HG03565 (cell line): ENCODE measurements around the gene EPS15.
A peak's percentile ranks its signal among the peaks of the same experiment; 100 is the strongest.
"Not testable (repeated sequence)": the region's sequence is repeated elsewhere in the genome, so short reads cannot be mapped to it uniquely, and the experiment has no call there.

Experiments
- ATAC-seq: cut with Tn5 transposase; IDR thresholded peaks from one replicate; pipeline ENCODE4 v1.9.1; 2021; ENCODE audit warnings: mild to moderate bottlenecking, moderate library complexity; ENCODE audit not compliant: unreplicated experiment

EPS15 gene

DNA sequence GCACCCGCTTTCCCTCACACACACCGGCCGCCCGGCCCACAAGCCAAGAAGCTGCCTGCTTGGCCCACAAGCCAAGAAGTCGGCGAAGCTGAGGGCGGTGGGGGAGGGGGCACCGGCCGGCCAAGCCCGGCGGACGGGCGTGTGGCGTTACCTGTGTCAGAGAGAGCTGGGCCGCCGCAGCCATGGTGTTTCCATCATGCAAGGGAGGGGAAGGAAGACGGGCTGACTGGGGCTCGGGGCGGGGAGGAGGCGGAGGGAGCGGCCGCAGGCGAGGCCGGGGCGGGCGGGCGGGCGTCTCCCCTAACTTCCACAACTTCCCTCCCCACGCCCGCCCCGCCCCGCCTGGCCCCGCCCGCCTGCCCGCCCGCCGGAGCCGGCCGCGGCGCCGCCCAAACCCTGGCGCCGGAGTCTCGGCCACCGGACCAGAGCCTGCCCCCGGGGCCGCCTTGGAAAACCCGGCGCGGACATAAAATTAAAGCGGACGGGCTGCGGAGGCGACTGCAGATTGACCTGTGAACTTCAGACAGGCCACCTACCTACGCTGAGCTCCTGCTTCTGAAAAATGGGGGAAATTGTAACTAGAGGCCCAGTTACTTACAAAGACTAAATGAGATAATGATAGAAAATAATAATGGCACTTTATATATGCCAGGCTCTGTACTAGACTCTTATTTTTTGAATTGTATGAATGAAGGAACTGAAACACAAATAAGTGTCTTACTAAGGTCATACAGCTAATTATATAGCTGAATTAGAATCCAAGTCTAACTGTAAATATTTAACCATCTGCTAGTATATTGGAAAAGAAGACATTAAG, at the start of gene EPS15:
Gene EPS15, minus strand, starts transcription at position 219 of the 817 bp plus-strand sequence. Its CDS starts 35 bp downstream, at position 184.
- peak; percentile 32 for ATAC-seq

DNA sequence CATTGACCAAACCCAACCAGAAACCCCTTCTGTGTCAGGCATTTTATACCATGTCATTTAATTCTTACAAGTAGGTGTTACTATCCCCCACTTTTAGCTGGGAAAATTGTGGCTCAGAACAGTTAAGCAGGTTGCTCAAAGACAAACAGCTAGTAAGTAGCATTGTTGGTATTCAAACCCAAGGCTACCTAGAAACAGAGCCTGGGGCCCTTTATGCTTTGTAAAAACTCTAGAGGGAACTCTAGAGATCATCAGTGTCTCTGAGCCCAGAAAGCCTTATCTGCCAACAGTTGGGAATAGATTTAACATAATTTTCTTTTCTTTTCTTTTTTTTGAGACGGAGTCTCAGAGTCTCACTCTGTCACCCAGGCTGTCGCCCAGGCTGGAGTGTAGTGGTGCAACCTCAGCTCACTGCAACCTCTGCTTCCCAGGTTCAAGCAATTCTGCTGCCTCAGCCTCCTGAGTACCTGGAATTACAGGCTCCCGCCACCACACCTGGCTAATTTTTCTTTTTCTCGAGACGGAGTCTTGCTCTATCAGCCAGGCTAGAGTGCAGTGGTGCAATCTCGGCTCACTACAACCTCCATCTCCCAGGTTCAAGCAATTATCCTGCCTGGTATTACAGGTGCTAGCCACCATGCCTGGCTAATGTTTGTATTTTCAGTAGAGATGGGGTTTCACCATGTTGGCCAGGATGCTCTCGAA, 49.3 kb upstream of the EPS15 start:
- ATAC-seq, result no peak

DNA sequence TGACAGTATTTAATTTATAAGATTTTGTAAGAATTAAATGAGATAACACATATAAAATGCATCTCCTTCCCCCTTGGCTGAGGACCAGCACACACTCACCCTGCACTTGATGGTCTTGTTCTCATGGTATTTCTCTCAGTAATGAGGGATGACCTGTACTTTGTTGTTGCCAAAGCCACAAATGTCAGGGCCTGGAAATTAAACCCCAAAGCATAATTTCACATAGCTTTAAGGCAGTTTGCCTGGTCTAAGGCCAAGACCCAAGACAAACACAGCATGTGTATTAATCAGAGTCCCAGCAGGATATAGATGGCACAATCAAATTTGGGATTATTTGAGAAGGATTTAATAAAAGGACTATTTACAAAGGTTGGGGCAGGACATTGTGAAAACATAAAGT, 48.6 kb upstream of the EPS15 start:
- no peak for ATAC-seq

DNA sequence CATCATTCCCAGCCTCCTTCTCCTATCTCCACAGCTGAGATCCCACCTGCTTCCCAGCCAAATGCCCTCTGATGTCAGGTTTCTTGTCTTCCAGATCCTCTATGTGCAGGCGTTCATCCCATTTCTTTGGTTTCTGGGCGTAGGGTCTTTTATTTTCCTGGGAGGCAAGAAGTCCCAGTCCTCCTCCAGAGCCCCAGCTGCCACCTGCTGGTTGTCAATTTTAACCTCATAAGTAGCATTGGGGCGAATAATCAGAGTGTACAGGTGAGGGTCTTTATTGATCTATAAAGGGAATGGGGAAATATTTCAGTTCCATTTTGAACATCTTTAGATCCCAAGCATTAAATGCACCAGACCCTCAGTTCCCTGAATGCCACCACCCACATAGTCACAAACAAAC, 47.2 kb upstream of the EPS15 start:
- ATAC-seq, result no peak

DNA sequence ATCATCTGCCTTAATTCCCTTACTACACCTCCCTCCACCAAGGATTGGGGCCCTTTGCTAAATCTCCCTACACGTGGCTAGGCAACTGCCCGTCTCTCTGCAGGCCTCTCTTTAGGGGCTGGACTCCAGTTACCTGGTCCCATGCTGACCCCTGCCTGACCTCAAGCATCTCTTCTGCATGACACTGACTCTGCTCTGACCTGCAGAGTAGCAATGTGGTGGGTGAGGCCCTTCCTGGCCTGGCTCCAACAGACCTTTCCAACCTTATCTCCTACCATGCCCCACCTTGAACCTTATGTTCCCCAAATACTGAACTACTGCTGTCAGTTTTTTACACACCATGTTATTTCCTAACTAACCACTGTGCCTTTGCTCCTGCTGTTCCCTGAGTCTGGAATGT, 45.9 kb upstream of the EPS15 start:
- ATAC-seq, result no peak

DNA sequence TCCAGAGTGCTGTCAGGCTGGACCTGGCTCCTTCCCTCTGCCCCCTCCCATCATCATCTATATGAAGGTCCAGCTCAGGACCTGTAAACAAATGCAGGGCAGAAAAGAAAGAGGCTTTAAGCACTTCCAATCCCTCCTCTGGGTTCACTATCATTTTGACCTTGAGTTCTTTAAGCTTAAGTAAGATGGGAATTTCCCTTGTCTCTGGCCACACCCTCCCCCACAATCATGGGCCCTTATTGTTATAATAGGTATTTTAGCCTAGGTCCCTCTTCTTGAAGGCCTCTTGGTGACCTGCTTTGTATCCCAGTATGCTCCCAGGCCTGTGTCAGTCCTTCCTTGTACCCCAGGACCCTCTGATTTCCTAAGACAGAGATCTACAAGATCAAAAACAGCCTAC, 45.1 kb upstream of the EPS15 start:
- no peak for ATAC-seq

DNA sequence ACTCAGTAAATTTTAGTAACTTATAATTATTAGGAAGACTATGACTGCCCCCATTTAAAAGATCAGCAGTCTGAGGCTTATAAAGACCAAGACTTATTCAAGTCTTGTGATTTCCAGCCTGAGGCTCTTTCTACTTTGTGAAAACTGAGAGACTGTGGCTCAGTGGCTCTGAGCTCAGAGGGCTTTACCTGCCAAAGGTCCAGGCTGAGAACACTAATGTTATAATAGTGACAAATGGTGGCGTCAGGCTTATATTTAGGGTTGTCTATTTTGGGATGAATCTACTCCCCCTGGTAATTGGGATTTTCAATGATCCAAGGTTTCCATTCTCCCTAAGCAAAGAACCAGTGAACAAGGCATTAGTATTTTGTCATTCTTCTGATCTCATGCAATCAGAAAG, 42.6 kb upstream of the EPS15 start:
- ATAC-seq, result no peak

DNA sequence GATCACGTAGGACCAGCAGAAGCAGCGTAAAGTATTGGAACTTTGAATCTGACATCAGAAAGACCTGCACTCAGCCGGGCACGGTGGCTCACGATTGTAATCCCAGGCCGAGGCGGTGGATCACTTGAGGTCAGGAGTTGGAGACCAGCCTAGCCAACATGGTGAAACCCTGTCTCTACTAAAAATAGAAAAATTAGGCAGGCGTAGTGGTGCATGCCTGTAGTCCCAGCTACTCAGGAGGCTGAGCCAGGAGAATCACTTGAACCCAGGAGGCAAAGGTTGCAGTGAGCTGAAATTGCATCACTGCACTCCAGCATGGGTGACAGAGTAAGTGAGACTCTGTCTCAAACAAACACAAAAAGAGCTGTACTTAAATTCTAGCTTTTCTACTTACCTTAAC, 41.8 kb upstream of the EPS15 start:
- ATAC-seq, result not testable (repeated sequence)

DNA sequence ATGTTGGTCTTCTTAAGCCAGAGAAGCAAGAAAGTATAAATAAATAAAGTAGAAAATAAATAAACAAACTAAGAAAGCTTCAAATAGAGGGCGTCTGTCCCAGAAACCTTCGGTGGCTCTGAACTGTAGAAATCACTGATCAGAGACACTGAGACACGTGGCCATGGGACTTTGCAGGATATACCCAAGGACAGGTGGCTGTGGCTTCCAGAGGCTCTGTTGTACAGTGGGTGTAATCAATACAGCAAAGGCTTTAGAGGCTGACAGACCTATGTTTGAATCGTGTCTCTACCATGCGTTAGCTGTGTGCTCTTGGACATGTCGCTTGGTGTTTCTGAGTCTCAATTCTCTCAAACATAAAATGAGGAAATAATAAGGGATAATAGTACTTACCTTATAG, 41.0 kb upstream of the EPS15 start:
- no peak for ATAC-seq

DNA sequence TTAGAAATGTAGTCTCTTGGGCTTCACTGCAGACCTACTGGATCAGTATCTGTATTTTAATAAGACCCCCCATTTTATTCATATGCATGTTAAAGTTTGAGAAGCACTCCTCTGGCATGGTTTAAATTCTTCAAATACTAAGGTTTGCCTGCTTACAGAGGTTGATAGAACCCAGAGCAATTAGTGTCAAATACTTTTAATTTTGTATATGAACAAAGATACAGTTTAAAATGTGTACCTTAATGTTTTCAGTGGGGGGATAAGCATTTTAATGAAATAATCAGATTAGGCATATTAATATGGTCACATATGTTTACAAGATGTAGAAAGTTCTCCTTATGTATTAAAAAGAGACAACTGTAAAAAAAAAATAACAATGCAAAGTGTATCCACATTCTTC, 40.4 kb upstream of the EPS15 start:
- no peak for ATAC-seq

DNA sequence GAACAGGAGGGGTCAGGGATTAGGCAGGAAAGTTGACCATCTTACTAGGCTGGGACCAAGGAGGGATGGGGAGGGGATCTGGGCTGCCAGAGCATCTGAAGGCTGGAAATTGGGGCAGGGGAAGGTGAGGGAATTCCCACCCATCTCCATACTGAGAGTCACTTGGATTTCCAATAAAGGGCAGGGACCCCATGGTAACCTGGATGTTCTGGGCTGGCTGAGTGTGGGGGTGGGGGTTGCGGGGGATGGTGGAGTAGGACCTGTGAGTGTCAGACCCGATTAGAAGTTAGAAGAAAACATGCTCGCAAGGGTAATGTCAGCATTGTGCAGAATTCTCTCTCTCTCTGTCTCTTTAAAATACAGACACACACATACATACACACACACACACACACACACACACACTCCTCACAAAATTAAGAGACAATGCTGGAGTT, 40.0 kb upstream of the EPS15 start:
- no peak for ATAC-seq

DNA sequence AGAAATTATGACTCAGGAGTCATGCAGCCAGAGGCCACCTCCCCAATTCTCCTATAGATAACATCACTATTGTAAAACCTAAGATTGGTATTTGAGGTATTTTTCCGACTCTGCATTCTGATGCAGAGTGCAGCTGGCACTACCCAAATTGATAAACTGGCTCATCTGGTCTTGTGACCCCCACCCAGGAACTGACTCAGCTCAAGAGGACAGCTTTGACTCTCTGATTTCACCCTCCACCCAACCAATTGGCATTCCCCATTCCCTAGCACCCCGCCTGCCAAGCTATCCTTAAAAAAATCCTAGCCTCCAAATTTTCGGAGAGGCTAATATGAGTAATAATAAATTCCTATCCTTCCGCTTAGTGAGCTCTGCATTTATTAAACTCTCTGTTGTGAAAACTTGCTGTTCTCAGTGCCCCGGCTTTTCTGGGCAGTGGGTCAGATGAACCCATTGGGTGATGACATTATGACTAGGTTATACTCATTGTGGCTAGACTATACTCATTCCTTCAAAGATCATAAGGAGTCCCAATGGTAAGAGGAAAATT, 39.4 kb upstream of the EPS15 start:
- no peak for ATAC-seq

DNA sequence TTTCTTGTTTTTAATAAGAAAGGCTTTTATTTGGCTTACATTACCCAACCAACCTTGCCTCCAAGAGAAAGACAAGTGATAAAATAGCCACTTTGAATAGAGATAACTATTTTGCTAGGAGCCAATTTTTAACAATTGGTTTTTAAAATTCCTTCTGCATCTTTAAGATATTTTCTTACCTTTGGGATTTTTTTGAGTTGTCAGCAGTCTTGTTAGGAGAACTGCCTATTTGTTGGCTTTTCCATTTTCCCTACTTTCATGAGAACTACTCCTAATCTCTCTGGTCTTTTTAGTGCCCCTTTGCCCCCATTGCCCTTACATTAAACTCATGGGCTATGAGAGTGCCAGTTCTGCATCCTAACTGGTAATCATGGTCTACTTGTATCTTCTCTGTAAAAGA, 38.1 kb upstream of the EPS15 start:
- ATAC-seq, result no peak

DNA sequence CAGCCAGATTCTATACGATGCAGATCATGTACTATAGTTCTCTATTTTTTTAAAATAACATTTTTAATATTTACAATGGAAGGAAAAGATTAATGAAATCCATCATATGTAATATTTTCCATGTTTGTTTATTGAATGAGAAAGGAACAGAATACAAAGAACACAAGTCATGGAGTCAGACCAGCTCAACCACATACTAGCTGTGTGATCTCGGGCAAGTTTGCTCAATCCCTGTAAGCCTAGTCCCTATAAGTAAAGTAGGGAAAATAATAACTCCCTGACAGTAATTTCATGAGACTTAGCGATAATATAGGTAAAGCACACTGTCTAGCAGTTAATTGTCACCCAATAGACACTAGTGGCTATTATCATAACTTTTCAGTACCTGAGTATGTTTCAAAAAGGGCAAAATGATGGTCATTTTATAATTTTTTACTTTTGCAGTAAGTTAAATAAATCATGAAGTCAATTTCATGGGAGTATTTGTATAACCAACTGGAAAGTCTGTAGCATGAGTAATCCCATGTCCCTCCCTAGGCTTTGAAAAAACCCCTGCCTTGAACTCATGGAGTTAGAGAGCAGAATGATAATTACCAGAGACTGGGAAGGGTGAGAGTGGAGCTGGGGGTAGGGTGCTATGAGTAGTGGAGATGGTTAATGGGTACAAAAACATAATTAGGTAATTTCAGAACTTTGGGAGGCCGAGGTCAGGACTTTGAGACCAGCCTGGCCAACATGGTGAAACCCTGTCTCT, 37.0 kb upstream of the EPS15 start:
- ATAC-seq, result no peak

DNA sequence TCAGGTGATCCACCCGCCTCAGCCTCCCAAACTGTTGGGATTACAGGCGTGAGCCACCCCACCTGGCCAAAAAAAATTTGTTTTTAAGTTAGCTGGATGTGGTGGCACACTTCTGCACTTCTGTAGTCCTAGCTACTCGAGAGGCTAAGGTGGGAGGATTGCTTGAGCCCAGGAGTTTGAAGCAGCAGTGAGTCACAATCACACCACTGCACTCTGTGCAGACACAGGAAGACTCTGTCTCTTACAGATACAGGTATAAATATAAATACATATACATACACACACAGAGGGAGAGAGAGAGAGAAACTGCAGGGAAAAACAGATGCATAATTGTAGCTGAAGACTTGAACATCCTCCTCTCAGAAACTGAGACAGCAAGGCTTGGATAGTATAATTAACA, 34.8 kb upstream of the EPS15 start:
- no peak for ATAC-seq

DNA sequence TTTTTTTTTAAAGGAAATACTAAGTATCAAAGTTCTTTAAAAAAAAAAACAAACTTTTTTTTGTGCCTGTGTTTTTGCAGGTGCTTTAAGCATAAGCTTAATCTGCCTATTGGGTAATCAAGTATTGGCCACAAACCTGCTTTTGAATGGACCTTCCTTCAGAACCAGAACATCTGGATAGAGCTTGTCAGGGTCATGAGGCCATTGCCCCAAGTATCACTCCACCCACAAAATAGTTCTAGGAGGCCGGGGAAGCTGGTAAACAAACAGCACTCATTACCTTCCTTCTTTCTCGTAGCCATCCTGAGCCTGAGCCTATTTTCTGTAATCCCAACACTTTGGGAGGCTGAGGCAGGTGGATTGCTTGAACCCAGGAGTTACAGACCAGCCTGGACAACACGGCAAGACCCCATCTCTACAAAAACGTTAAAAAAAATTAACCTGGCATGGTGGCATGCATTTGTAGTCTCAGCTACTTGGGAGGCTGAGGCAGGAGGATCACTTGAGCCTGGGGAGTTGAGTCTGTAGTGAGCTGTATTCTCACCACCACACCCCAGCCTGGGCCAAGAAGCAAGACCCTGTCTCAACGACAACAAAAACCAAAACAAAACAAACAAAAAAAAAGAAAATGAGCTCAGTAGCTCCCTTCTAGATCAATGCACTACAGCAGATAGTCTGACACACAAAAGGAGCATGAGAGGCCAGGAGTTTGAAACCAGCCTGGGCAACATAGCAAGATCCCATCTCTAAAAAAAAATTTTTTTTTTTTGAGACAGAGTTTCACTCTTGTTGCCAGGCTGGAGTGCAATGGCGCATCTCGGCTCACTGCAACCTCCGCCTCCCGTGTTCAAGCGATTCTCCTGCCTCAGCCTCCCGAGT, 34.1 kb upstream of the EPS15 start:
- no peak for ATAC-seq

DNA sequence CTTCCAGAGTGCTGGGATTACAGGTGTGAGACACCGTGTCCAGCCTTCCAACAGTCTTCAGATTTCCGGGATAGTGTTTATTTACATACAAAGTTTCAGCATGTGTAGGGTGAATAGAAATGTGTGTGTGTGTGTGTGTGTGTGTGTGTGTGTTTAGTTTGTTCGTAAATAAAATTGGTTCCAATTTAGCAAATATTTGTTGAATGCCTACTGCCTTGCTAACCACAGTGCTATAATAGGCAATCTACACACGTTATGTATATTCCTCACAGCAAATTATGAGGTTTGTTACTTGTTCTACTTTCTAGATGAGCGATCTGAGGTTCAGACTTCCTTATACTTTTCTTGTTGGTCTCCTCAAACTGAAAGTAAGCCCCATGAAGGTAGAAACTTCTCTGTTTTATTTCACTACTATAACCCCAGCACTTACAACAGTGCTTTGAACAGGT, 32.8 kb upstream of the EPS15 start:
- no peak for ATAC-seq

DNA sequence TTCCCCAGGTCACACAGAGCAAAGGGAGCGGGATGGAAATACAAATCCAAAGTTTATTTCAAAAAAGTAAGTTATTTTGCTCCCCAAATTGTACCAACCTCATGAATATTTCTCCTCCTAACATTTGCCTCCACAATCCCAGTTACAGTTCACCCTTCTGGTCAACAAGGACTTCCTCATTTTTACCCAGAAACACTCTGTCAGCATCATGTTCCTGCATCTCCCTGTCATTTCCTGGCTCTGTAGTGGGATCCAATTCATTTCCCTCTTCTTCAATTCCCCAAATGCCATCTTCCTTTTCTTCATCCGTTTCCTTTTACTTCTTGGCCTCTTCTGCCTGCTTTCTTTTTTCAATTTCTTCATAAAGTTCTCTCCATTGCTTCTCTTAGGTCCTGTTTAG, 32.0 kb upstream of the EPS15 start:
- ATAC-seq, result no peak

DNA sequence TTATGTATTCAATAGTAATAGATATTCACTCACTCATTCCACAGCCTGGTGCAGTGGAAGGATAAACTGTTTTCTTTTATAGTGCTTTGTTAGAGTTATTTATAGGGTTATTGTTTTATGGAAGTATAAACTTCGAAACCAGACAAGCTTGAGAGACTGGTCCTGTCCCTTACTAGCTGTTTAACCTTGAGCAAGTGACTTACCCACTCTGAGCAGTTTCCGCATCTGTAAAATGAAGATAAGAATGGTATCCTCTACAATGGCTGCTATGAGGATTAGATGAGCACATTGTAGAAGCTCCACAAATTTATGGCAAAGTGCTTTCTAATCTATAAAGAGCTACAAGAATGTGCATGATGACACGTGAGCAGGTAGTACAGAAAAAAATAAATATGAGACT, 30.8 kb upstream of the EPS15 start:
- no peak for ATAC-seq

DNA sequence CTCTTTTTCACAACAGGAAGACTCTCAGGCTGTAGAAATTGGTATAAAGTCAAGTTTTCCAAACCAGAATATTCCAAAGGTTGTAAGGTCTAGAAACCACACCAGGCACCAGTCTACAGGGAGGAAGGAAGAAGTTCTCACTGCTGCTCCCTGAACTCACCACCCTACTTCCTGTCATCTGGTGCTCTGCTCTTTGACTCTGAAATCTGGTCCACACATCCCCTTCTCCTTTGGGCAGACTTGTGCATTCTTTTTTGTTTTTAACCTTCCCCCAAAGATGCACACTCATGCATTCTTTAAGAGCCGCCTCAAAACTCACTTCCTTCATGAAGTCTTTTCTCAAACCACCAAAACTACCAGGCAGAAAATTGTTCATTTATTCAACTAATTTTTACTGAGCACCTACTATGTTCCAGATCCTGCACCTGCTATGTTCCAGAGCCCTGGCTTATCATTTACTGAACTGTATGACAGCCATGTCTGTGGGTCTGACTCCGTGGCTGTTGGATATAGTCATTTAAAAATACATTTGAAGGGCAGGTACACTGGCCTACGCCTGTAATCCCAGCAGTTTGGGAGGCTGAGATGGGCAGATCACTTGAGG, 30.1 kb upstream of the EPS15 start:
- no peak for ATAC-seq
